HL-60 (cell line): ENCODE measurements around the gene TMEM121B.

Experiments used
- DNase-seq, 2 experiments: peaks; one replicate each; pipeline ENCODE4 v3.0.0-alpha.2; 2010 to 2020; ENCODE audit warnings: low read depth in 1 of 2, low spot score in 1 of 2
- H3K27ac ChIP-seq: fragments of 250-450 bp; sonication (Bioruptor Pico); replicated peaks from 2 replicates; pipeline ENCODE4 v1.5.1; 2020; ENCODE audit warnings: mild to moderate bottlenecking, moderate library complexity
- H3K27me3 ChIP-seq: fragments of 250-450 bp; sonication (Bioruptor Pico); 2 replicates; pipeline ENCODE4 v1.5.1; 2021; ENCODE audit warnings: mild to moderate bottlenecking, moderate library complexity; ENCODE audit not compliant: insufficient read depth, poor library complexity, severe bottlenecking
- H3K4me3 ChIP-seq: replicated peaks from 2 replicates; pipeline ENCODE4 v1.5.1; 2011; ENCODE audit warnings: mild to moderate bottlenecking, control low read depth, low read length; ENCODE audit not compliant: insufficient read depth
- CTCF ChIP-seq: IDR thresholded peaks from one replicate; pipeline ENCODE4 v1.5.1; 2011; ENCODE audit warnings: low read length, control low read depth, inconsistent platforms; ENCODE audit not compliant: insufficient read depth
- GABPA ChIP-seq: IDR thresholded peaks from 2 replicates; pipeline ENCODE4 v1.6.1; 2012; ENCODE audit warnings: low read depth
- POLR2AphosphoS5 ChIP-seq: IDR thresholded peaks from 2 replicates; pipeline ENCODE4 v1.6.1; 2012; ENCODE audit warnings: low read depth
- REST ChIP-seq: IDR thresholded peaks from 2 replicates; pipeline ENCODE4 v1.6.1; 2012; ENCODE audit warnings: low read depth; ENCODE audit not compliant: insufficient replicate concordance
- SPI1 ChIP-seq: IDR thresholded peaks from 2 replicates; pipeline ENCODE4 v1.6.1; 2012; ENCODE audit warnings: low read depth, mild to moderate bottlenecking, borderline replicate concordance

Gene TMEM121B

GRCh38 chr22:17114173-17114897, 6.8 kb downstream of the TMEM121B start:
- no peak overlapping the region for H3K4me3 ChIP-seq
- H3K27me3 ChIP-seq, result no peaks in the 10 kb centered on the region
- peak overlapping the region; percentile 18 for H3K27ac ChIP-seq
- DNase-seq, result peak in 1 of 2 experiments; percentile 42
- TF ChIP-seq GABPA (no peak), SPI1 (no peak), CTCF (no peak), REST (no peak), POLR2AphosphoS5 (no peak; the same call in 1 of the 2 replicates)

DNA sequence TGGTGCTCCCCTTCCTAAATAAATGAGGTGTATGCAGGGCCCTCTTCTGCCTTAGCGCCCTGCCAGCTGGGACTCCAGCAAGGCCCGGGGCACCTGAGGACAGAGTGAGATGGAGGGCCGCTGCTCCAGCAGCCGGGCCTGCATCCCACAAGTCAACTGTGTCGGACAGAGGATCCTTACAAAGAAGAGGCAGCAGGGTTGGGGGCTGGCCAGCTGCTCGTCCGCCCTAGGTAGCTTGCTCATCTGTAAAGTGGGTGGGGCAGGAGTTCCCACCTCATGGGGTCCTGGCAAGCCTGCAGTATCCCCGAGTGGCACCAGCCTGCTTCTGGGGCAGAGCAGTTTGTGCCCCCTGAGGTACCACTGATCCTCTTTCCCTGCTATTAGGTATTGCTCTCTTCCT, 7.6 kb downstream of the TMEM121B start:
- TF ChIP-seq CTCF (no peak), SPI1 (no peak), REST (no peak), GABPA (no peak), POLR2AphosphoS5 (no peak)
- DNase-seq, result no peak
- H3K4me3 ChIP-seq, result no peak overlapping the region
- no peaks in the 10 kb centered on the region for H3K27me3 ChIP-seq
- no peak overlapping the region for H3K27ac ChIP-seq

DNA sequence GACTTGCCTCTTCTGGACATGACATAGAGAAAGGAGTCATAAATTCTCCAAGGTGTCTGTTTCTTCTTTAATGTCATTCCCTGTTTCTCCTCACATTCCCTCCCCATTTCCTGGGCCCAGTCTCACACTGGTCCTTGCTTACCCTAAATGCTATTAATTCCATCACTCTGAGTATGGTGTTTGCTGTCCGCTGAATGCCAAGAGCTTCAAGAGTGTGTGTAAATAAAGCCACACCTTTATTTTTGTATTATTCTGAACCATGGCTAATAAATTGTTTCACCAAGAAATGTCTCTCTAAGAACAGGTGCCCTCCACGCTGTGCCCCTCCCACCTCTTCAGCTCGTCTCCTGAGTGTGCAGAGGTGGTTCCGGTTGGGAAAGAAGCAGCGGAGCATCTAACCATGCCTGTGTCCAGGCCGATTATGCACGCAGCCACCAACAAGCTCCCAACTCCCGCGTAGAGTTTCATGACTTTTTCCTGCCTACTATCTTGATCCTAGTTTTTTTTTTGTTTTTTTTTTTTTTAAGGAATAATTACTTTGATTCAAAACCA, 8.6 kb downstream of the TMEM121B start:
- H3K27me3 ChIP-seq, result no peaks in the 10 kb centered on the region
- no peak for DNase-seq
- no peak overlapping the region for H3K27ac ChIP-seq
- no peak for TF ChIP-seq GABPA
- no peak for TF ChIP-seq POLR2AphosphoS5
- no peak for TF ChIP-seq CTCF
- H3K4me3 ChIP-seq, result no peak overlapping the region
